Lower leg skin (tissue), 3 donors: Measurements from ENCODE around the gene SLC5A10.

ENCODE experiments used
- POLR2A ChIP-seq, 2 donors: fragments of 450-650 bp; IDR thresholded peaks; one replicate each; pipeline ENCODE4 v1.6.1; 2016 to 2017; ENCODE audit warnings: antibody characterized with exemption in 2 of 2, mild to moderate bottlenecking in 1 of 2, moderate library complexity in 1 of 2
- TF ChIP-seq, protein P1 (sequence below), 3 donors: fragments of 450-650 bp; IDR thresholded peaks; one replicate each; pipeline ENCODE4 v1.5.1; 2016; ENCODE audit warnings: antibody characterized with exemption in 3 of 3, mild to moderate bottlenecking in 3 of 3, moderate library complexity in 2 of 3

DNA sequence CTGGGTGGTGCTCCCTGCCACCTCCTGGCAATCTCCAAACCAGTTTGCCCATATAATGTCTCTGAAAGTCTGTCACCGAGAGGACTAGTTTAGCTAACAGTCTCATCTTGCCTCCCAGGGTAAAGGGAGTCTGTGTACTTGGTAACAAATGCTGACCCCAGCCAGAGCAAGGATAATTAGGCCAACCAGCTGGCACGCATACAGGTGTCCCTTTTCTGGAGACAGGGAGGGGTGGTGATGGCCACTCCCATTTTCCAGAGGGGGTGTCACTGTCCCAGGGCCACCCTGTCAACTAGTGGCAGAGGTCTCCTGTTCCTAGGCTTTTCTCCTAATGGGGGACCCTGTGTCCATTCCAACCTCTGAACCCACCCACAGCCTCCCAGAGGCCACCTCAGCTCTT, 44.5 kb downstream of the SLC5A10 start:
- TF ChIP-seq, protein P1, sequence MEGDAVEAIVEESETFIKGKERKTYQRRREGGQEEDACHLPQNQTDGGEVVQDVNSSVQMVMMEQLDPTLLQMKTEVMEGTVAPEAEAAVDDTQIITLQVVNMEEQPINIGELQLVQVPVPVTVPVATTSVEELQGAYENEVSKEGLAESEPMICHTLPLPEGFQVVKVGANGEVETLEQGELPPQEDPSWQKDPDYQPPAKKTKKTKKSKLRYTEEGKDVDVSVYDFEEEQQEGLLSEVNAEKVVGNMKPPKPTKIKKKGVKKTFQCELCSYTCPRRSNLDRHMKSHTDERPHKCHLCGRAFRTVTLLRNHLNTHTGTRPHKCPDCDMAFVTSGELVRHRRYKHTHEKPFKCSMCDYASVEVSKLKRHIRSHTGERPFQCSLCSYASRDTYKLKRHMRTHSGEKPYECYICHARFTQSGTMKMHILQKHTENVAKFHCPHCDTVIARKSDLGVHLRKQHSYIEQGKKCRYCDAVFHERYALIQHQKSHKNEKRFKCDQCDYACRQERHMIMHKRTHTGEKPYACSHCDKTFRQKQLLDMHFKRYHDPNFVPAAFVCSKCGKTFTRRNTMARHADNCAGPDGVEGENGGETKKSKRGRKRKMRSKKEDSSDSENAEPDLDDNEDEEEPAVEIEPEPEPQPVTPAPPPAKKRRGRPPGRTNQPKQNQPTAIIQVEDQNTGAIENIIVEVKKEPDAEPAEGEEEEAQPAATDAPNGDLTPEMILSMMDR (IDR thresholded peaks at IDR 0.05) = no peak
- TF ChIP-seq POLR2A (IDR thresholded peaks at IDR 0.05) = no peak
